Amniotic epithelial cell (primary cell): Measurements from ENCODE around the gene SUOX.
"Not testable (repeated sequence)": the region's sequence is repeated elsewhere in the genome, so short reads cannot be mapped to it uniquely, and the experiment has no call there.

ENCODE experiments used
- DNase-seq: peaks from one replicate; pipeline ENCODE4 v3.0.0-alpha.2; 2010; ENCODE audit warnings: low read depth

SUOX gene

GRCh38 chr12:56020423-56021184 is 23.5 kb downstream of the SUOX start, which contains the start of gene IKZF4:
IKZF4 (plus strand) TSS chr12:56021043; CDS start chr12:56021494, 451 bp downstream.
- DNase-seq: peak; percentile 96

GRCh38 chr12:56021889-56022497 is 24.9 kb downstream of the SUOX start:
- no peak for DNase-seq

- DNase-seq: peak; percentile 48
Observed at GRCh38 chr12:56028511-56029165, 31.6 kb downstream of the SUOX start.

GRCh38 chr12:56029166-56029519 is 32.1 kb downstream of the SUOX start:
- peak; percentile 46 for DNase-seq

- peak; percentile 57 for DNase-seq
Observed at GRCh38 chr12:56029666-56030293, 32.7 kb downstream of the SUOX start.

- DNase-seq: no peak
Observed at GRCh38 chr12:56031987-56032386, 34.9 kb downstream of the SUOX start.

GRCh38 chr12:56034586-56035332 is 37.7 kb downstream of the SUOX start:
- DNase-seq: no peak

GRCh38 chr12:56037161-56037560 is 40.1 kb downstream of the SUOX start:
- DNase-seq: no peak

- DNase-seq: no peak
Observed at GRCh38 chr12:56038022-56038655, 41.1 kb downstream of the SUOX start.

GRCh38 chr12:56040151-56040550 is 43.1 kb downstream of the SUOX start:
- no peak for DNase-seq

GRCh38 chr12:56040963-56041551 is 44.0 kb downstream of the SUOX start:
- no peak for DNase-seq

- peak; percentile 100 for DNase-seq
Observed at GRCh38 chr12:56041552-56042429, 44.7 kb downstream of the SUOX start, which contains the start of gene RPS26. RPS26 (plus strand) TSS chr12:56041918; CDS start chr12:56042167, 249 bp downstream.

GRCh38 chr12:56042430-56042813 is 45.3 kb downstream of the SUOX start:
- DNase-seq: not testable (repeated sequence)

- no peak for DNase-seq
Observed at GRCh38 chr12:56042843-56043242, 45.8 kb downstream of the SUOX start.

- DNase-seq: no peak
Observed at GRCh38 chr12:56046027-56046780, 49.1 kb downstream of the SUOX start.

- no peak for DNase-seq
Observed at GRCh38 chr12:56053407-56053893, 56.4 kb downstream of the SUOX start.
